K562 (cell line): Measurements from ENCODE around the gene ERAL1. TPM values are rescaled to one million over a fixed set of nuclear protein-coding genes. Genes with fewer than 3 reads are reported as not detected.
A peak's percentile ranks its signal among the peaks of the same experiment; 100 is the strongest.

Experiments
- BRCA1 ChIP-seq, 2 experiments: fragments of 450-650 bp in 1 of 2; sonication (generic) in 1 of 2; formaldehyde crosslinking in 1 of 2; IDR thresholded peaks; 2 replicates each; pipeline versions ENCODE4 v1.5.0 to v1.6.1; 2017 to 2020; ENCODE audit warnings: mild to moderate bottlenecking in 1 of 2, missing genetic modification reagents in 1 of 2
- C11orf30 ChIP-seq: fragments of 450-650 bp; IDR thresholded peaks from 2 replicates; pipeline ENCODE4 v1.6.1; 2016; ENCODE audit warnings: low read depth, mild to moderate bottlenecking
- CREBBP ChIP-seq: IDR thresholded peaks from one replicate; pipeline ENCODE4 v1.6.1; 2012; ENCODE audit warnings: low read depth, mild to moderate bottlenecking, control low read depth, inconsistent platforms, low read length
- DPF2 ChIP-seq: fragments of 450-650 bp; IDR thresholded peaks from 2 replicates; pipeline ENCODE4 v1.6.1; 2016
- NFRKB ChIP-seq: fragments of 450-650 bp; IDR thresholded peaks from 2 replicates; pipeline ENCODE4 v1.6.1; 2016; ENCODE audit warnings: low read depth
- NFXL1 ChIP-seq: fragments of 450-650 bp; formaldehyde crosslinking; IDR thresholded peaks from 2 replicates; pipeline ENCODE4 v1.4.0; 2021; ENCODE audit warnings: mild to moderate bottlenecking
- PCBP2 ChIP-seq: fragments of 200-400 bp; formaldehyde crosslinking; IDR thresholded peaks from 2 replicates; pipeline ENCODE4 v1.6.1; 2018; ENCODE audit warnings: low read length, low read depth, mild to moderate bottlenecking, moderate library complexity; ENCODE audit not compliant: poor library complexity, severe bottlenecking
- PREB ChIP-seq: sonication (generic); formaldehyde crosslinking; IDR thresholded peaks from 2 replicates; pipeline ENCODE4 v1.8.1; 2023; ENCODE audit warnings: mild to moderate bottlenecking, missing genetic modification reagents
- SMARCA5 ChIP-seq: fragments of 450-650 bp; IDR thresholded peaks from 2 replicates; pipeline ENCODE4 v1.6.1; 2016
- SRSF1 ChIP-seq: fragments of 200-400 bp; formaldehyde crosslinking; IDR thresholded peaks from 2 replicates; pipeline ENCODE4 v1.6.1; 2017; ENCODE audit warnings: mild to moderate bottlenecking, low read depth, low read length, moderate library complexity
- SRSF3 ChIP-seq: fragments of 200-400 bp; formaldehyde crosslinking; IDR thresholded peaks from 2 replicates; pipeline ENCODE4 v1.6.1; 2016; ENCODE audit warnings: mild to moderate bottlenecking, low read length, moderate library complexity; ENCODE audit not compliant: insufficient read depth
- TCFL5 ChIP-seq: fragments of 250-450 bp; sonication (Bioruptor Pico); conservative IDR thresholded peaks from 2 replicates; pipeline ENCODE4 v1.6.1; 2021; ENCODE audit warnings: mild to moderate bottlenecking, moderate library complexity, matching md5 sums
- THAP12 ChIP-seq: fragments of 250-450 bp; sonication (Bioruptor Pico); IDR thresholded peaks from 2 replicates; pipeline ENCODE4 v1.9.0; 2021; ENCODE audit warnings: mild to moderate bottlenecking, inconsistent platforms
- TSC22D4 ChIP-seq: fragments of 450-650 bp; IDR thresholded peaks from 2 replicates; pipeline ENCODE4 v1.6.1; 2016; ENCODE audit warnings: missing genetic modification characterization, missing biosample characterization, control low read depth
- ZNF133 ChIP-seq: fragments of 250-450 bp; sonication (Bioruptor Pico); IDR thresholded peaks from 2 replicates; pipeline ENCODE4 v1.4.0; 2020; ENCODE audit warnings: mild to moderate bottlenecking
- ZNF134 ChIP-seq: fragments of 250-450 bp; sonication (Bioruptor Pico); conservative IDR thresholded peaks from 2 replicates; pipeline ENCODE4 v1.4.0; 2020
- ZNF24 ChIP-seq: fragments of 450-650 bp; IDR thresholded peaks from 2 replicates; pipeline ENCODE4 v1.6.1; 2016
- ZNF354B ChIP-seq: fragments of 250-450 bp; sonication (Bioruptor Pico); IDR thresholded peaks from 2 replicates; pipeline ENCODE4 v1.4.0; 2020
- ZNF766 ChIP-seq: fragments of 200-800 bp; sonication (Bioruptor generic); conservative IDR thresholded peaks from 2 replicates; pipeline ENCODE4 v1.6.1; 2016; ENCODE audit warnings: missing genetic modification characterization, missing compliant biosample characterization
- polyA plus RNA-seq, 8 experiments: library from polyadenylated mRNA; depleted of rRNA in 4 of 8; stranded (reverse) in 5 of 8; unstranded in 3 of 8; fragments of >200 nt; fragmentation: Nextera tagmentation in 2 of 8; fragmentation: Illumina TruSeq in 1 of 8; extraction: Ambion mirVana in 2 of 8; extraction: Trizol in 1 of 8; gene quantifications; 2 replicates each; pipeline versions ENCODE4 v1.2.1 to v1.2.3, GENCODE V29; 2011 to 2014; ENCODE audit warnings: inconsistent platforms in 1 of 8, missing spikeins in 1 of 8
- total RNA-seq, 7 experiments: library from RNA; depleted of rRNA in 6 of 7; stranded (reverse); fragments of >200 nt in 6 of 7; fragmentation: Illumina TruSeq in 2 of 7; extraction: Trizol in 2 of 7; gene quantifications; 2 replicates each; pipeline versions ENCODE4 v1.2.1 to v1.2.3, GENCODE V29; 2011 to 2021; ENCODE audit warnings: low replicate concordance in 1 of 7
- TF ChIP-seq, protein P1 (sequence below), 2 experiments: IDR thresholded peaks; 2 replicates each; pipeline ENCODE4 v1.6.1; 2011; ENCODE audit warnings: borderline replicate concordance in 1 of 2, control low read depth in 1 of 2, low read depth in 1 of 2, low read length in 1 of 2, mild to moderate bottlenecking in 1 of 2, mixed read lengths in 1 of 2, moderate library complexity in 1 of 2; ENCODE audit not compliant: insufficient read depth in 1 of 2, insufficient read length in 1 of 2, poor library complexity in 1 of 2, severe bottlenecking in 1 of 2; ENCODE audit errors: extremely low read depth in 1 of 2
- TF ChIP-seq, protein P2 (sequence below): fragments of 250-450 bp; sonication (Bioruptor Pico); IDR thresholded peaks from 2 replicates; pipeline ENCODE4 v1.6.1; 2021; ENCODE audit warnings: mild to moderate bottlenecking
- TF ChIP-seq, protein P3 (sequence below): fragments of 450-650 bp; formaldehyde crosslinking; IDR thresholded peaks from 2 replicates; pipeline ENCODE4 v1.4.0; 2020; ENCODE audit warnings: mild to moderate bottlenecking, moderate library complexity

ERAL1 gene
- total and polyA plus RNA-seq, 9 of the 15 experiments (the other 6 are each of a cell fraction or from before 2014, with no cell fraction given) = 37.5 to 351 (median 106) TPM

- TF ChIP-seq SRSF1 (no peak), NFRKB (no peak; the same call in 1 of the 2 replicates), PCBP2 (no peak), PREB (CRISPR knock-in tag) (no peak), DPF2 (peak; percentile 50; the same call in 1 of the 2 replicates), C11orf30 (no peak), ZNF134 (CRISPR knock-in tag) (no peak), ZNF24 (no peak), BRCA1 (IDR thresholded peaks at IDR 0.05) (no peak), BRCA1 (CRISPR knock-in tag; IDR thresholded peaks at IDR 0.05) (no peak), ZNF766 (CRISPR knock-in tag) (peak; percentile 35), ZNF354B (CRISPR knock-in tag) (no peak), NFXL1 (CRISPR knock-in tag) (no peak), CREBBP (no peak), SMARCA5 (peak; percentile 57; the same call in 1 of the 2 replicates), SRSF3 (no peak), TCFL5 (CRISPR knock-in tag) (no peak), THAP12 (CRISPR knock-in tag) (no peak), TSC22D4 (no peak), ZNF133 (CRISPR knock-in tag) (no peak)
- TF ChIP-seq, protein P1, sequence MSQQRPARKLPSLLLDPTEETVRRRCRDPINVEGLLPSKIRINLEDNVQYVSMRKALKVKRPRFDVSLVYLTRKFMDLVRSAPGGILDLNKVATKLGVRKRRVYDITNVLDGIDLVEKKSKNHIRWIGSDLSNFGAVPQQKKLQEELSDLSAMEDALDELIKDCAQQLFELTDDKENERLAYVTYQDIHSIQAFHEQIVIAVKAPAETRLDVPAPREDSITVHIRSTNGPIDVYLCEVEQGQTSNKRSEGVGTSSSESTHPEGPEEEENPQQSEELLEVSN (IDR thresholded peaks at IDR 0.05; ENCODE audit: borderline replicate concordance in 1 of 2, extremely low read depth in 1 of 2, insufficient read depth in 1 of 2, insufficient read length in 1 of 2, low read depth in 1 of 2, low read length in 1 of 2, poor library complexity in 1 of 2, severe bottlenecking in 1 of 2) = peak in 1 of 2 experiments; percentile 42
- TF ChIP-seq, protein P2, sequence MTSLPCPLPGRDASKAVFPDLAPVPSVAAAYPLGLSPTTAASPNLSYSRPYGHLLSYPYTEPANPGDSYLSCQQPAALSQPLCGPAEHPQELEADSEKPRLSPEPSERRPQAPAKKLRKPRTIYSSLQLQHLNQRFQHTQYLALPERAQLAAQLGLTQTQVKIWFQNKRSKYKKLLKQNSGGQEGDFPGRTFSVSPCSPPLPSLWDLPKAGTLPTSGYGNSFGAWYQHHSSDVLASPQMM (CRISPR knock-in tag) = no peak
- TF ChIP-seq, protein P3, sequence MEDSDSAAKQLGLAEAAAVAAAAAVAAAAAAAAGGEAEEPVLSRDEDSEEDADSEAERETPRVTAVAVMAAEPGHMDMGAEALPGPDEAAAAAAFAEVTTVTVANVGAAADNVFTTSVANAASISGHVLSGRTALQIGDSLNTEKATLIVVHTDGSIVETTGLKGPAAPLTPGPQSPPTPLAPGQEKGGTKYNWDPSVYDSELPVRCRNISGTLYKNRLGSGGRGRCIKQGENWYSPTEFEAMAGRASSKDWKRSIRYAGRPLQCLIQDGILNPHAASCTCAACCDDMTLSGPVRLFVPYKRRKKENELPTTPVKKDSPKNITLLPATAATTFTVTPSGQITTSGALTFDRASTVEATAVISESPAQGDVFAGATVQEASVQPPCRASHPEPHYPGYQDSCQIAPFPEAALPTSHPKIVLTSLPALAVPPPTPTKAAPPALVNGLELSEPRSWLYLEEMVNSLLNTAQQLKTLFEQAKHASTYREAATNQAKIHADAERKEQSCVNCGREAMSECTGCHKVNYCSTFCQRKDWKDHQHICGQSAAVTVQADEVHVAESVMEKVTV = no peak
Measured at GRCh38 chr17:28901866-28902818, 47.3 kb downstream of the ERAL1 start (continued).
